Smooth muscle cell (in vitro differentiated cells): Measurements from ENCODE around the gene SBK1. TPM values are rescaled to one million over a fixed set of nuclear protein-coding genes. Genes with fewer than 3 reads are reported as not detected.
A peak's percentile ranks its signal among the peaks of the same experiment; 100 is the strongest.

Source experiments
- DNase-seq: peaks from one replicate; lab custom pipeline; 2025; ENCODE audit not compliant: unreplicated experiment; lab: John Stamatoyannopoulos, UW
- H2AFZ ChIP-seq: fragments of 200-600 bp; sonication (generic); 2 replicates; pipeline ENCODE4 v1.6.0; 2016; ENCODE audit warnings: antibody characterized with exemption, low read depth, mild to moderate bottlenecking
- H3F3A ChIP-seq: fragments of 200-600 bp; sonication (generic); 2 replicates; pipeline ENCODE4 v1.6.0; 2017; ENCODE audit warnings: antibody characterized with exemption, low read depth
- H3K27ac ChIP-seq: fragments of 200-600 bp; sonication (generic); 2 replicates; pipeline ENCODE4 v1.5.1; 2016; ENCODE audit warnings: low read depth, mild to moderate bottlenecking
- H3K27me3 ChIP-seq: fragments of 200-600 bp; sonication (generic); 2 replicates; pipeline ENCODE4 v1.6.1; 2016; ENCODE audit warnings: low read depth, mild to moderate bottlenecking
- H3K36me3 ChIP-seq: fragments of 200-600 bp; sonication (generic); 2 replicates; pipeline ENCODE4 v1.5.1; 2016; ENCODE audit warnings: low read depth
- H3K4me1 ChIP-seq: fragments of 200-600 bp; sonication (generic); 2 replicates; pipeline ENCODE4 v1.5.1; 2016; ENCODE audit warnings: low read depth
- H3K4me2 ChIP-seq: fragments of 200-600 bp; sonication (generic); 2 replicates; pipeline ENCODE4 v1.6.0; 2016; ENCODE audit warnings: mild to moderate bottlenecking
- H3K4me3 ChIP-seq: fragments of 200-600 bp; sonication (generic); 2 replicates; pipeline ENCODE4 v1.5.1; 2016; ENCODE audit warnings: mild to moderate bottlenecking
- H3K79me2 ChIP-seq: fragments of 200-600 bp; sonication (generic); 2 replicates; pipeline ENCODE4 v1.6.0; 2016; ENCODE audit warnings: low read depth, mild to moderate bottlenecking
- H3K9ac ChIP-seq: fragments of 200-600 bp; sonication (generic); 2 replicates; pipeline ENCODE4 v1.6.0; 2016; ENCODE audit warnings: low read depth
- H3K9me3 ChIP-seq: fragments of 200-600 bp; sonication (generic); replicated peaks from 2 replicates; pipeline ENCODE4 v1.5.1; 2016; ENCODE audit warnings: low read depth
- H4K20me1 ChIP-seq: fragments of 200-600 bp; sonication (generic); 2 replicates; pipeline ENCODE4 v1.6.0; 2016; ENCODE audit warnings: low read depth
- CTCF ChIP-seq: fragments of 200-600 bp; sonication (generic); IDR thresholded peaks from 2 replicates; pipeline ENCODE4 v1.5.1; 2017; ENCODE audit warnings: borderline replicate concordance, mild to moderate bottlenecking, antibody characterized with exemption; ENCODE audit not compliant: insufficient read depth, poor library complexity, severe bottlenecking
- WGBS: methylation state at CpG from one replicate; pipeline ENCODE4 v1.1.7; 2016; ENCODE audit warnings: low lambda C conversion rate; 5-methylcytosine and 5-hydroxymethylcytosine counted together
- polyA plus RNA-seq: library from polyadenylated mRNA; unstranded; fragments of >200 nt; fragmentation: Nextera tagmentation; extraction: Ambion mirVana; gene quantifications from 2 replicates; pipeline ENCODE4 v1.2.1, GENCODE V29; 2016
- total RNA-seq: library from RNA; depleted of rRNA; stranded (reverse); fragments of >200 nt; gene quantifications from 2 replicates; pipeline ENCODE4 v1.2.3, GENCODE V29; 2014

SBK1 gene
- total and polyA plus RNA-seq, 2 experiments from 2014 or later, result 1.9 to 3.1 TPM

DNA sequence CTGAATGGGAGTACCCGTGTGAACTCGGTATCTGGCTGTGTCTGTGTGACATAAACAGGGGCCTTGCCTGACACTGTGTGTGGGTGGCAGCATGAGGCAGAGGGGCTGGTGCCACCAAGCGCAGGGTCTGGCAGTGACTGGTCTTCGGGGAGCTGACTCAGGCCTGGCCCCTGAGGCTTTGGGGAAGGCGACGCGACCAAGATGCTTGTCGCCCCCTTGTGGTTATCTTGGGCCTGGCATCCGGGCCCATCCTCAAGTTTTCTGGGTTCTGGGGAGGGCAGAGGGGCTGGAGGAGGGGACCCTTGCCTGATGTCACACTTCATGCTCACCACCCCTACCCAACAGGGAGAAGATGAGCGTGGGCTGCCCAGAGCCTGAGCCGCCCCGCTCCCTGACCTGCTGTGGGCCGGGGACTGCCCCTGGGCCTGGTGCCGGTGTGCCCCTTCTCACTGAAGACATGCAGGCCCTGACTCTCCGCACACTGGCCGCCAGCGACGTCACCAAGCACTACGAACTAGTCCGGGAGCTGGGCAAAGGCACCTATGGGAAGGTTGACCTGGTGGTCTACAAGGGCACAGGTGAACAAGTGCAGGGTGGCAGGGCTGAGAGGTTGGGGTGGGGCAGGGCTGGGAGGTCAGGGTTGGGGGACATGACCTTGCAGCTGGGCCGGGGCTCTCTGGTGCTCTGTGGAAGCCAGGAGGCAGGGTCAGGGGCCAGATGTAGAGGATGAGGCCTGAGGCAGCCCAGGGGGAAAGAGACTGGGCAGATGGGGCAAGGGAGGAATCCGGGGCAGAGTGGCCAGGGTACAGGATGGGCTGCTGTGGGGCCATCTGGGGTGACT lies 24.9 kb downstream of the SBK1 start:
- no peak overlapping the region for H3K9ac ChIP-seq
- no peaks in the 10 kb centered on the region for H4K20me1 ChIP-seq
- H2AFZ ChIP-seq, result no peak overlapping the region
- DNase-seq, result peak; percentile 19
- no peak overlapping the region for H3K27ac ChIP-seq
- no peak overlapping the region for H3K4me3 ChIP-seq
- no peaks in the 10 kb centered on the region for H3K79me2 ChIP-seq
- H3K9me3 ChIP-seq, result no peaks in the 10 kb centered on the region
- peak; percentile 88 for TF ChIP-seq CTCF
- no peaks in the 10 kb centered on the region for H3K36me3 ChIP-seq
- no peaks in the 10 kb centered on the region for H3K27me3 ChIP-seq
- WGBS, result 55% methylated on average over 22 of the region's 22 CpGs
- H3K4me1 ChIP-seq, result no peaks in the 10 kb centered on the region
- no peak overlapping the region for H3K4me2 ChIP-seq
- no peaks in the 10 kb centered on the region for H3F3A ChIP-seq

DNA sequence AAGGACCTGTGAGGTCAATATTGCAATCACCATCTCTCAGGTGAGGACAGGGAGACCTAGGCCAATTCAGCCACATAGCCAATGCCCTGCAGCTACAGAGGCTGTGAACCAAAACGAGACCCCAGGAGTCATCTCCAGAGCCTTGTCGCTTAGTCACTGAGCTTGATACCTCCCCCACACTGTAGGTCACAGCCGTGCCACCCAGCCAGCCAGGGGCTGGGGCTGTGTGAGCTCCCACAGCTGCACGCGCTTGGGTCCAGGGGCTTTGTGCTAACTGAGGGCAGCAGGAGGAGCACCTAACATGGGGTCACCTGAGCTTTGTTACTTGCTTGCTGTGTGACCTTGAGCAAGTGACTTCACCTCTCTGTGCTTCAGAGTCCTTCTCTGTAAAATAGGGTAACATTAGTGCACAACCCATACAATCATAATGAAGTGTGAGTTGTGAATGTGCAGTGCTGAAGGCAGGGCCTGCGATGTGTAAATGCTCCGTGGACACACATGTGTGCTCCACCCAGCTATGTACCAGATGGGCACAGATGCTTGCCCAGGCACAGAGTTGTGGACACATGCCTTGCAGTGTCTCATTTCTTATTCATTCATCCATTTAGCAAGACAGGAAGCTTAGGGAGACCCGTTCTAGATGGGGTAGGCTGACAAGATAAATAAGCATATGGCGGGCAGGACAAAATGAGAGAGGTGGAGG lies 25.9 kb downstream of the SBK1 start:
- H3K4me3 ChIP-seq, result no peak overlapping the region
- H3K27me3 ChIP-seq, result no peaks in the 10 kb centered on the region
- H3K36me3 ChIP-seq, result no peaks in the 10 kb centered on the region
- WGBS, result 87% methylated on average over 9 of the region's 9 CpGs
- no peak overlapping the region for H2AFZ ChIP-seq
- no peaks in the 10 kb centered on the region for H4K20me1 ChIP-seq
- no peak overlapping the region for H3K27ac ChIP-seq
- TF ChIP-seq CTCF, result no peak
- no peaks in the 10 kb centered on the region for H3K4me1 ChIP-seq
- H3K9ac ChIP-seq, result no peak overlapping the region
- no peak for DNase-seq
- no peaks in the 10 kb centered on the region for H3K9me3 ChIP-seq
- no peak overlapping the region for H3K4me2 ChIP-seq
- no peaks in the 10 kb centered on the region for H3K79me2 ChIP-seq
- H3F3A ChIP-seq, result no peaks in the 10 kb centered on the region

DNA sequence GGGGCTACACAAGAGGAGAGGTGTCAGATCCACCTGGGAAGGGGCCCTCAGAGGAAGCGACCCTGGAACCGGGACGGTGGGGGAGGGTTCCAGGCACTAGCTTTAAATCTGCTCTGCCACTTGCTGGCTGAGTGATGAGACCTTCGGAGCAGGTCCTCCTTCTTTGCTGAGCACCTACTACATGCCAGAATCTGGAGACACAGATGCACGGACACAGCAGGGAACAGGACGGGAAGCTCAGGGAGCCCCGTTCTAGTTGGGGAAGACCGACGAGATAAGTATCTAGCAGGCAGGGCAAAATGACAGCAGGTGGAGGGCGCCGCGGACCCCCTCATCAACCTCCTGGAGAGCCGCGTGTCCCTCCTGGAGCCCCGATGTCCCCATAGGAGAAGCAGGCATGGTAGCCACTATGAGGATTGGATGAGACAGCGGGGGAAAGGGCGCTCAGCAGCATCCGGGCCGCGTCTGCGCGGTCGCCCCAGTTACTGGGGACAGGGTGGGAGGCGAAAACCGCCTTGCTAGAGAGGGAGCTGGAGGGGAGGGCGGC lies 27.2 kb downstream of the SBK1 start:
- Histone ChIP-seq H4K20me1 (no peaks in the 10 kb centered on the region), H3K4me2 (no peak overlapping the region), H3K9me3 (no peaks in the 10 kb centered on the region), H3F3A (no peaks in the 10 kb centered on the region), H3K36me3 (no peaks in the 10 kb centered on the region), H3K27ac (no peak overlapping the region), H3K4me3 (no peak overlapping the region), H2AFZ (no peak overlapping the region), H3K4me1 (no peaks in the 10 kb centered on the region), H3K9ac (no peak overlapping the region), H3K79me2 (no peaks in the 10 kb centered on the region), H3K27me3 (no peaks in the 10 kb centered on the region)
- no peak for TF ChIP-seq CTCF
- DNase-seq, result no peak
- WGBS, result 93% methylated on average over 15 of the region's 26 CpGs
